Stomach (tissue), 4 donors: ENCODE results near the gene KCNN4.

Experiments used
- CTCF ChIP-seq, 7 experiments: fragments of 450-650 bp in 4 of 7; fragments of 200-600 bp in 3 of 7; sonication (generic) in 3 of 7; IDR thresholded peaks; one replicate each; pipeline ENCODE4 v1.5.1; 2016 to 2019; ENCODE audit warnings: antibody characterized with exemption in 7 of 7, control low read depth in 2 of 7, mild to moderate bottlenecking in 1 of 7
- POLR2A ChIP-seq, 4 donors: fragments of 450-650 bp; IDR thresholded peaks; one replicate each; pipeline ENCODE4 v1.6.1; 2016; ENCODE audit warnings: antibody characterized with exemption in 4 of 4, control low read depth in 2 of 4, mild to moderate bottlenecking in 1 of 4, moderate library complexity in 1 of 4

GRCh38 chr19:43826787-43827754, 46.3 kb upstream of the KCNN4 start, which contains the start of gene ZNF283:
- no peak for TF ChIP-seq CTCF (IDR thresholded peaks at IDR 0.05)
- TF ChIP-seq POLR2A (IDR thresholded peaks at IDR 0.05) = no peak
